ENCODE measurements around the gene ANKRD40CL.

DNA sequence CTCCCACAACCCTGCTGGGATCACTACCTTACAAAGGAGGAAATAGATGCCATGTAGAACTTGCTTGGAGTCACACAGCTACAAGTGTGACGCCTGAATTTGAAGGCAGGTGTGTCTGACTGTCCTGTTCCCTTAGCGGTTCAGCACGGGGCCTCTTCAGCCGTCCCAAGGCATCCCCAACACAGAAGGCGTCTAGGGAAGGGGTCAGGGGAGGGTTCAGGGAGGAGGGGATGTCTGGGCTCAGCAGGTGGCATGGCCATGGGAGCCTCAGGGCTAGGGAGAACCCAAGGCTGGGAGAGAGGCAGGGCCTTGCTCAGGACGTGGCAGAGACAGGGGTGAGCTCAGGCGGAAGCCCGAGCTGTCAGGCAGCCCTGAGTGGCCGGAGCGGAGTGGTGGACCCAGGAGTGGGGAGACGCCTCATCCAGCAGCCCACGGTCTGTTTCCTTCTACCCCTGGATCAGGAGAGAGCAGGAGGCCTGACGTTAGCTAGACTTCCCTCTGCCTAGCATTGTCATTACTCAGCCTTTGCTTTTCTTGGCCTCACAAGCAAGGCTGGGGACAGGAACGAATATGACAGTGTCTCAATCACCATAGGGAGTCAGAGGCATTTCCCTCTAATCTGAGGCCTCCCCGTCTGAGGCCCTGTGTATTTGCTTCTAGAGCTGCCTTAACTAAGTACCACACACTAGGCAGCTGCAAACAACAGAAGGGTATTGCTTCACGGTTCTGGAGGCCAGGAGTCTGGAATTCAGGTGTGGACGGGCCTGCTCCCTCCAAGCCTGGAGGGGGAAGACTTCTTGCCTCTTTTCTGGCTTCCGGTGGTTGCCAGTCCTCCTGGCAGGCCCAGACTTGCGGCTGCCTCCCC is 31.3 kb upstream of the ANKRD40CL start:
- TF ChIP-seq, protein P1, sequence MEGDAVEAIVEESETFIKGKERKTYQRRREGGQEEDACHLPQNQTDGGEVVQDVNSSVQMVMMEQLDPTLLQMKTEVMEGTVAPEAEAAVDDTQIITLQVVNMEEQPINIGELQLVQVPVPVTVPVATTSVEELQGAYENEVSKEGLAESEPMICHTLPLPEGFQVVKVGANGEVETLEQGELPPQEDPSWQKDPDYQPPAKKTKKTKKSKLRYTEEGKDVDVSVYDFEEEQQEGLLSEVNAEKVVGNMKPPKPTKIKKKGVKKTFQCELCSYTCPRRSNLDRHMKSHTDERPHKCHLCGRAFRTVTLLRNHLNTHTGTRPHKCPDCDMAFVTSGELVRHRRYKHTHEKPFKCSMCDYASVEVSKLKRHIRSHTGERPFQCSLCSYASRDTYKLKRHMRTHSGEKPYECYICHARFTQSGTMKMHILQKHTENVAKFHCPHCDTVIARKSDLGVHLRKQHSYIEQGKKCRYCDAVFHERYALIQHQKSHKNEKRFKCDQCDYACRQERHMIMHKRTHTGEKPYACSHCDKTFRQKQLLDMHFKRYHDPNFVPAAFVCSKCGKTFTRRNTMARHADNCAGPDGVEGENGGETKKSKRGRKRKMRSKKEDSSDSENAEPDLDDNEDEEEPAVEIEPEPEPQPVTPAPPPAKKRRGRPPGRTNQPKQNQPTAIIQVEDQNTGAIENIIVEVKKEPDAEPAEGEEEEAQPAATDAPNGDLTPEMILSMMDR (IDR thresholded peaks at IDR 0.05) = no peak
- no peak for TF ChIP-seq POLR2A (IDR thresholded peaks at IDR 0.05)
